Neural crest cell (in vitro differentiated cells): Measurements from ENCODE around the gene NELL2. TPM values are rescaled to one million over a fixed set of nuclear protein-coding genes. Genes with fewer than 3 reads are reported as not detected.

Experiments
- DNase-seq: peaks from one replicate; pipeline ENCODE4 v3.0.0; 2021; ENCODE audit warnings: low read depth, mixed read lengths, low spot score
- H3K27ac Mint-ChIP-seq: one replicate; pipeline ENCODE4 v1.8.0; 2021; ENCODE audit warnings: mild to moderate bottlenecking, mixed read lengths; ENCODE audit not compliant: unreplicated experiment
- H3K27me3 Mint-ChIP-seq: 2 replicates; pipeline ENCODE4 v1.8.0; 2021; ENCODE audit warnings: low read depth, mild to moderate bottlenecking, mixed read lengths
- H3K36me3 Mint-ChIP-seq: 2 replicates; pipeline ENCODE4 v1.8.0; 2021; ENCODE audit warnings: low read depth, mild to moderate bottlenecking, mixed read lengths
- H3K4me1 Mint-ChIP-seq: 2 replicates; pipeline ENCODE4 v1.8.0; 2021; ENCODE audit warnings: mixed read lengths
- H3K4me3 Mint-ChIP-seq: one replicate; pipeline ENCODE4 v1.8.0; 2021; ENCODE audit warnings: mild to moderate bottlenecking, mixed read lengths
- H3K9me3 Mint-ChIP-seq: 2 replicates; pipeline ENCODE4 v1.8.0; 2021; ENCODE audit warnings: mixed read lengths
- CTCF ChIP-seq: fragments of 200-600 bp; sonication (generic); conservative IDR thresholded peaks from 2 replicates; pipeline ENCODE4 v1.5.0; 2021; ENCODE audit warnings: antibody characterized with exemption, mild to moderate bottlenecking
- total RNA-seq: library from RNA; stranded (reverse); gene quantifications from 2 replicates; pipeline ENCODE4 v1.2.1, GENCODE V29; 2021

Gene NELL2
- total RNA-seq, 1 donor from 2014 or later = 101 TPM

GRCh38 chr12:44555454-44555853 is 320.7 kb downstream of the NELL2 start:
- no peak overlapping the region for H3K27ac Mint-ChIP-seq
- no peak for DNase-seq
- peaks cover 7% of the 10 kb centered on the region for H3K9me3 Mint-ChIP-seq

GRCh38 chr12:44551631-44552030 is 324.5 kb downstream of the NELL2 start:
- no peak for TF ChIP-seq CTCF
- Mint-ChIP-seq H3K27ac (no peak overlapping the region), H3K27me3 (no peaks in the 10 kb centered on the region), H3K36me3 (peaks cover 1% of the 10 kb centered on the region), H3K4me3 (no peak overlapping the region), H3K9me3 (peaks cover 3% of the 10 kb centered on the region), H3K4me1 (no peaks in the 10 kb centered on the region)
- no peak for DNase-seq

More at GRCh38 chr12:44555454-44555853, 320.7 kb downstream of the NELL2 start:
- TF ChIP-seq CTCF = no peak
- no peak overlapping the region for H3K4me3 Mint-ChIP-seq
- no peaks in the 10 kb centered on the region for H3K27me3 Mint-ChIP-seq
- peaks cover 2% of the 10 kb centered on the region for H3K36me3 Mint-ChIP-seq
- H3K4me1 Mint-ChIP-seq = no peaks in the 10 kb centered on the region

- H3K36me3 Mint-ChIP-seq = no peaks in the 10 kb centered on the region
- H3K27me3 Mint-ChIP-seq = no peaks in the 10 kb centered on the region
- H3K9me3 Mint-ChIP-seq = peaks cover 3% of the 10 kb centered on the region
- DNase-seq = no peak
- no peaks in the 10 kb centered on the region for H3K4me1 Mint-ChIP-seq
- H3K27ac Mint-ChIP-seq = no peak overlapping the region
- no peak overlapping the region for H3K4me3 Mint-ChIP-seq
- TF ChIP-seq CTCF = no peak
Measured at GRCh38 chr12:44550377-44550776, 325.7 kb downstream of the NELL2 start.

GRCh38 chr12:44546060-44546459 is 330.1 kb downstream of the NELL2 start:
- Mint-ChIP-seq H3K27ac (no peak overlapping the region), H3K27me3 (no peaks in the 10 kb centered on the region), H3K4me1 (peaks cover 4% of the 10 kb centered on the region), H3K9me3 (peaks cover 3% of the 10 kb centered on the region), H3K36me3 (no peaks in the 10 kb centered on the region), H3K4me3 (no peak overlapping the region)
- no peak for DNase-seq
- TF ChIP-seq CTCF = no peak

GRCh38 chr12:44544018-44544417 is 332.1 kb downstream of the NELL2 start:
- no peaks in the 10 kb centered on the region for H3K27me3 Mint-ChIP-seq
- no peak overlapping the region for H3K4me3 Mint-ChIP-seq
- TF ChIP-seq CTCF = no peak
- H3K27ac Mint-ChIP-seq = no peak overlapping the region
- no peaks in the 10 kb centered on the region for H3K9me3 Mint-ChIP-seq
- peaks cover 4% of the 10 kb centered on the region for H3K4me1 Mint-ChIP-seq
- no peak for DNase-seq
- no peaks in the 10 kb centered on the region for H3K36me3 Mint-ChIP-seq

- DNase-seq = no peak
- no peak overlapping the region for H3K27ac Mint-ChIP-seq
- H3K36me3 Mint-ChIP-seq = no peaks in the 10 kb centered on the region
- H3K9me3 Mint-ChIP-seq = peaks cover 3% of the 10 kb centered on the region
- H3K4me1 Mint-ChIP-seq = peaks cover 4% of the 10 kb centered on the region
- no peak for TF ChIP-seq CTCF
- H3K27me3 Mint-ChIP-seq = no peaks in the 10 kb centered on the region
- H3K4me3 Mint-ChIP-seq = no peak overlapping the region
Measured at GRCh38 chr12:44542716-44543115, 333.4 kb downstream of the NELL2 start.
